Activated CD4-positive, alpha-beta T cell treated with anti-CD3 and anti-CD28 coated beads, Interleukin-2, amount 10 ng/mL, durations not matched to agents 24 days and 14 days (primary cell): ENCODE data around the gene HNF1B. TPM values are rescaled to one million over a fixed set of nuclear protein-coding genes. Genes with fewer than 3 reads are reported as not detected.

ENCODE experiments used
- DNase-seq: peaks from one replicate; pipeline ENCODE4 v3.0.0; 2022
- H3K27ac Mint-ChIP-seq: one replicate; pipeline ENCODE4 v1.8.0; 2022; ENCODE audit warnings: mild to moderate bottlenecking, mixed read lengths
- H3K27me3 Mint-ChIP-seq: one replicate; pipeline ENCODE4 v1.8.0; 2022; ENCODE audit warnings: mixed read lengths
- H3K36me3 Mint-ChIP-seq: one replicate; pipeline ENCODE4 v1.8.0; 2022; ENCODE audit warnings: low read depth, mild to moderate bottlenecking, mixed read lengths
- H3K4me1 Mint-ChIP-seq: one replicate; pipeline ENCODE4 v1.8.0; 2021; ENCODE audit warnings: mixed read lengths
- H3K4me3 Mint-ChIP-seq: one replicate; pipeline ENCODE4 v1.8.0; 2022; ENCODE audit warnings: mild to moderate bottlenecking, moderate library complexity, mixed read lengths
- H3K9me3 Mint-ChIP-seq: one replicate; pipeline ENCODE4 v1.8.0; 2021; ENCODE audit warnings: mixed read lengths
- intact Hi-C: fragments of 100-400 bp; cut with micrococcal nuclease; formaldehyde crosslinking; loops from one replicate; pipeline ENCODE4 v1.15.1; 2023
- total RNA-seq: library from RNA; stranded (reverse); gene quantifications from 2 replicates; pipeline ENCODE4 v1.2.3, GENCODE V29; 2022

The HNF1B gene
- total RNA-seq, 1 donor from 2014 or later, result 2.2 TPM

DNA sequence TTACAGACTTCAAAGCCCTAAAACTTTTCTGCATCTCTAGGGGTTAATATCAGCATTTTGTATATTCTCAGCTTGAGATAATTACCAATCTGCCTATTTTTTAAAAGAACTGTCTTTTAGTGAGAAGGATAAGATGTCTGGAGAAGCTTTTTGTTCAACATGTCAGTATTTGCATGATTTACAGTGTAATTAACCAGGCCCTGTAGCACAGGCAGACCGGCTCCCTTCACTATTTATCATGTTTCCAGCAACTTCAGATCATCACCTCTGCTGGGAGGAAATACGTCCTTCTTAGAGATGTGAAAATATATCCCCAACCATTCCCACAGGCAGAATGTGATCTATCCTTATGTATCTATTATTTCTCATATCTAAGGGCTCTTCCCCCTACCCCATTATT, 93.0 kb downstream of the HNF1B start:
- peaks cover 55% of the 10 kb centered on the region for H3K27me3 Mint-ChIP-seq

DNA sequence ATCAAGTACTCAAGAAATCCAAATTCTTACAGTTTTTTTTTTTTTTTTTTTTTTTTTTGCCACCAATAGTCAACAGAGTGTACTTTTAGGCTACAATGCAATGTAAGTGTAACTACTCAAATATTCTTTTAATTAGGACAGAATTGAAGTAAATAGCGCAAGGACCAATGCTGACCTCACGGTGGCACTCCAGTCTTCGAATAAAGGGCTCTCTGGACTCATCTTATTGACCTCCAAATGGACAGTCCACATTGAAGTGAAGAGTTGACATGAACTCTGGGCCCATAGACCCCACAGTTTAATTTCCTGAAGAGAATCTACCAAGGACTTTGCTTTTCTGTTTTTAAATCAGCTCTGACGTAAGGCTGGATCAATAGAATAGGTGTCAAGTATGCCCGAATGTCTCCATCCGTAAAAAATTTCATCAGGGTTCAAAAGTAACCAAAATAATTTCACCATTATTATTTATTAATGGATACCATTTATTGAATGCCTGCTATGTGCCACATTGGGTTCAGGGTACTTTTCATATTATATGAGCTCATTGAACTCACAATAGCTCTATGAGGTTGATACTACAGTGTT, 94.3 kb downstream of the HNF1B start:
- H3K36me3 Mint-ChIP-seq, result no peaks in the 10 kb centered on the region
- intact Hi-C loops, result loop anchor here (2.0 kb wide), 1 partner anchor 140 kb away; no protein-coding TSS in a partner anchor
- DNase-seq, result no peak
- H3K27me3 Mint-ChIP-seq, result peaks cover 66% of the 10 kb centered on the region
- H3K4me3 Mint-ChIP-seq, result no peak overlapping the region
- peaks cover 10% of the 10 kb centered on the region for H3K4me1 Mint-ChIP-seq
- H3K27ac Mint-ChIP-seq, result no peak overlapping the region
- no peaks in the 10 kb centered on the region for H3K9me3 Mint-ChIP-seq

More for the DNA sequence above, 93.0 kb downstream of the HNF1B start:
- intact Hi-C loops, result loop anchor here (2.0 kb wide), 1 partner anchor 139 kb away; no protein-coding TSS in a partner anchor
- Mint-ChIP-seq H3K9me3 (no peaks in the 10 kb centered on the region), H3K36me3 (no peaks in the 10 kb centered on the region), H3K4me1 (peaks cover 10% of the 10 kb centered on the region), H3K27ac (no peak overlapping the region), H3K4me3 (no peak overlapping the region)
- DNase-seq, result no peak

DNA sequence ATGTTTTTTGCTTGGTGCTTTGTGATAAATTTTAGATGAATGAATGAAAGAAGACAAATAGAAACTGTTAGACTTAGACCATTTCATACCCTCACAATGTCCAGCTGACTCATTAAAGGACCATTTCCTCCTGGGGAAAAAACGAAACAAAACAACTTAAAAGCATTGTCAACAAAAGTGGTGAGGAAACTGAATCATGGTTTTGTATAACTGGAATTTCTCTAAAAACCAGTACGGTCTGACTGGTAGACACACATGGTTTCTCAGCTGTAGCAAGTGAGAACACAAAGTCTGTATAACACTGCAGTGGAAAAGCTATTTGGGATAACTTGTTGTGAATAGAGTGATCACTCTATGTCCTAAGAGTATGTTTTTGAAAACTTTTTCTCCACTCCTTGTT, 96.3 kb downstream of the HNF1B start:
- H3K27ac Mint-ChIP-seq, result no peak overlapping the region
- H3K27me3 Mint-ChIP-seq, result peaks cover 77% of the 10 kb centered on the region
- no peak for DNase-seq
- no peaks in the 10 kb centered on the region for H3K9me3 Mint-ChIP-seq
- intact Hi-C loops, result no loop called here
- H3K36me3 Mint-ChIP-seq, result no peaks in the 10 kb centered on the region
- no peak overlapping the region for H3K4me3 Mint-ChIP-seq
- H3K4me1 Mint-ChIP-seq, result peaks cover 12% of the 10 kb centered on the region

DNA sequence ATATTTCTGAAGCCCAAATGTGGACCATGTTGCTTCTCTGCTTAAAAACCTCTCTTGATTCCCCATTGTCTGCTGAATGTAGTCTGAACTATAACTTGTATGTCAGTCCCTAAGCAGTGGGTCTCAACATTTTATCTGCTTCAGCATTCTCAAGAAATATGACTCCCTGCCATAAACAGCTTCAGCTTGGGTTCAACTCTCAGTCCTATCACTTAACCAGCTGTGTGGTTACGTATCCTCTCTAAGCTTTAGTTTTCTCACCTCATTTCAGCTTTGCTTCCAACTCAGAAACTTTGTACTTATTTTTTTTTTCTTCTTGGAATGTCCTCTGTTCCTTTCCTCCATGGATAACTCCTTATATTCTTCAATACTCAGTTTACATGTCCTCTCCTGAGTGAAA, 97.0 kb downstream of the HNF1B start:
- DNase-seq, result no peak
- no peaks in the 10 kb centered on the region for H3K9me3 Mint-ChIP-seq
- H3K27me3 Mint-ChIP-seq, result peaks cover 73% of the 10 kb centered on the region
- no peak overlapping the region for H3K27ac Mint-ChIP-seq
- no peaks in the 10 kb centered on the region for H3K36me3 Mint-ChIP-seq
- no peak overlapping the region for H3K4me3 Mint-ChIP-seq
- H3K4me1 Mint-ChIP-seq, result peaks cover 9% of the 10 kb centered on the region
- intact Hi-C loops, result no loop called here

DNA sequence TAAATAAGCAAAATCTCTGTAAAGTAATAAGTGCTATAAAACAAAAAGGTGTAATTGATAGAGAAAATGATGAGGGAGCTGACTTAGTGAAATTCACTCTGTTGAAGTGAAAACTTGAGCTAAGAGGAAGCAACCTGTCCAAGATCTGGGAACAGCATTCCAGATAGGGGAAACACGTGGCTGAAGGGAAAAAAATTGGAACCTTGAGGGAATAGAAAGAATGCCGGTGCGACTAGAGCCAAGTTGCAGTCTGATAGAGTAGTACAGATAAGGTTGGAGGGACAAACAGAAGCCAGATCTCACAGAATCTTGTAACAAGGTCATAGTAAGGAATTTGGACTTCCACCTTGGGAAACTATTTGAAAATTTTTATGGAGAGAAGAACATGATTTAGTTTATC, 101.0 kb downstream of the HNF1B start:
- peaks cover 26% of the 10 kb centered on the region for H3K4me1 Mint-ChIP-seq
- DNase-seq, result no peak
- peak overlapping the region; percentile 94 for H3K4me3 Mint-ChIP-seq
- no peak overlapping the region for H3K27ac Mint-ChIP-seq
- H3K27me3 Mint-ChIP-seq, result peaks cover 46% of the 10 kb centered on the region
- H3K36me3 Mint-ChIP-seq, result peaks cover 24% of the 10 kb centered on the region
- no peaks in the 10 kb centered on the region for H3K9me3 Mint-ChIP-seq
- intact Hi-C loops, result loop anchor here (2.0 kb wide), 1 partner anchor 35 kb away; the partner anchor contains the start of gene SYNRG

DNA sequence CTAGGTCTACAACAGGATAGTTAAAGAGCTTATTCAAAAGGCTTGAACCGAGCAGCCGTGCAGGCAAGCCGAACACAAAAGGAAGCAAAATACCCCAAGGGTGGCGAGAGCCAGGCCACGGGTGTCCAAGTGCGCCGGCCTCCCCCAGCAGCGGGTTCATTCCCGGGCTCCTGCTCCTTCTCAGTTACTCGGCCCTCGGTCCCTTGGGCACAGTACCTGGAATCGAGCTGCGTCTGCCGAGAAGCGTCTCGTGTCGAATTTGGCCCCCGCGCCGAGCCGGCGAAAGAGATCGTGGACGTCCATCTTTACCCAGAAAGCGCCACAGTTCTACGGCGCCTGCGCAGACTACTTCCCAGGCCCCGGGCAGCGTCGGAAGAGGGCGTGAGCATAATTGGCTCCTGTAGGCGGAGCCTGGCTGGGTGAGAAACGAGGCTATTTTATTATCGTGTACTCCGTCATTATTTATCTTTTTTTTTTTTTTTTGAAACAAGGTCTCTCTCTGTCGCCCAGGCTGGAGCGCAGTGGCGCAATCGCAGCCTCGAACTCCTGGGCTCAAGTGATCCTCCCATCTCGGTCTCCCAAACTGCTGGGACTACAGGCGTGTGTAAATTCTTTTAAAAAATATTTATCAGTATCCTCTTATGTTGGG, 101.6 kb downstream of the HNF1B start, which contains the start of gene DDX52:
Gene DDX52, minus strand, starts transcription at position 329 of the 649 bp plus-strand sequence. Its CDS starts 26 bp downstream, at position 303.
- Mint-ChIP-seq H3K9me3 (no peaks in the 10 kb centered on the region), H3K4me3 (peak within 1 kb of the TSS; percentile 94), H3K36me3 (peaks cover 28% of the 10 kb centered on the region), H3K27me3 (peaks cover 41% of the 10 kb centered on the region), H3K27ac (peak within 1 kb of the TSS; percentile 92), H3K4me1 (peaks cover 25% of the 10 kb centered on the region)
- DNase-seq, result peak; percentile 96
- intact Hi-C loops, result loop anchor here (2.0 kb wide), 1 partner anchor 34 kb away; the partner anchor contains the start of gene SYNRG

DNA sequence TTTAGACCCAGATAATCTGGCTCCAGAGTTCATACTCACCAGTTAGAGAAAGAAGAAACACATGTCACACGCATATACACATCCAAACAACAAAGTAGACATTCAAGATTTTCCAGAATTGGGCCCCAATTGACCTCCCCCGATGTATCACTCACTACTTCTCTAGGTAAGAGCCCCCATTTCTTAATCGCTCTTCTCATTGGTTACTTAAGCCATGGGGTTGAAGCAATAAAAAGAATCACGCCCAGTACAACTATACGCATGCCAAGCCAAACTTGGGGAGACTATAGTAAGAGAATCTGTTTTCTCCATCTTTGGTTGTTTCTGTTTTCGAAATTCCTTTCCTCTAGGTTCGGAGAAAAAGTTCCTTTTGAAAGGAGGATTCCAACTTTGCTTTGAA, 102.2 kb downstream of the HNF1B start:
- Mint-ChIP-seq H3K9me3 (no peaks in the 10 kb centered on the region), H3K4me3 (peak overlapping the region; percentile 94), H3K36me3 (peaks cover 33% of the 10 kb centered on the region), H3K27ac (peak overlapping the region; percentile 92), H3K4me1 (peaks cover 27% of the 10 kb centered on the region), H3K27me3 (peaks cover 35% of the 10 kb centered on the region)
- intact Hi-C loops, result loop anchor here (2.0 kb wide), 1 partner anchor 34 kb away; the partner anchor contains the start of gene SYNRG
- peak; percentile 58 for DNase-seq

DNA sequence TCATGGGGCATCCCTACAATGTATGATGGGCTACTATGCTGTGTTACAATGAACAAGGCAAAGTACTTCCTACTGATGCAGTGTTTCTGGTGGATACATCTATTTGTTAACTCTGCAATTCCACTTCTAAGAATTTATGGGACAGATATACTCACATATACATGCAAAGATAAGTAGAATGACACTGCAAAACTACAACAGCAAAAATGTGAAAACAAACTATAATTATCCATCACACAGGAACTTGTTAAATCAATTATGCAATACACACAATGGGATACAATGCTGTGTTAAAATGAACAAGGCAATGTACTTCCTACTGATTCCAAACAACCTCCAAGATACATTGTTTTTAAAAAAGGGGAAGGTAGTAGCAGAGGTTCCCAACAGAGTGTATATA, 104.8 kb downstream of the HNF1B start:
- no peak for DNase-seq
- H3K4me1 Mint-ChIP-seq, result peaks cover 27% of the 10 kb centered on the region
- no peaks in the 10 kb centered on the region for H3K9me3 Mint-ChIP-seq
- H3K4me3 Mint-ChIP-seq, result peak overlapping the region; percentile 5
- intact Hi-C loops, result no loop called here
- peaks cover 51% of the 10 kb centered on the region for H3K36me3 Mint-ChIP-seq
- H3K27ac Mint-ChIP-seq, result no peak overlapping the region
- H3K27me3 Mint-ChIP-seq, result peaks cover 12% of the 10 kb centered on the region

DNA sequence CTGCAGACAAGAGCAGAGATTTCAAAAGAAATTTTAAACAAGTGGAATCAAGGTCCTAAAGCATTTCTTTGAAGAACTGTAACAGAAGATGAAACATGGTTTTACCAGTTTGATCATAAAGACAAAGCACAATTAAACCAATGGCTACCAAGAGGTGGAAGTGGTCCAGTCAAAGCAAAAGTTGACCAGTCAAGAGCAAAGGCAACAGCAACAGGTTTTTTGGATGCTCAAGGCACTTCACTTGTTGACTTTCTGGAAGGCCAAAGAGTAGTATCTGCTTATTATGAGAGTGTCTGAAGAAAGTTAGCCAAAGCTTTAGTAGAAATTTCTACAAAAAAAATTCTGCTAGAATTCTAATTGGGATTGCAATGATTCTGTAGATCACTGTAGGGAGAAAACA, 106.9 kb downstream of the HNF1B start:
- intact Hi-C loops, result no loop called here
- H3K36me3 Mint-ChIP-seq, result peaks cover 51% of the 10 kb centered on the region
- H3K27ac Mint-ChIP-seq, result no peak overlapping the region
- no peak for DNase-seq
- H3K27me3 Mint-ChIP-seq, result no peaks in the 10 kb centered on the region
- H3K4me3 Mint-ChIP-seq, result no peak overlapping the region
- H3K4me1 Mint-ChIP-seq, result peaks cover 24% of the 10 kb centered on the region
- H3K9me3 Mint-ChIP-seq, result no peaks in the 10 kb centered on the region

Other genes with a start within 250 kb of the HNF1B start
- 44.1 and 45.3 TPM in 2 replicates for gene SYNRG, start 135.6 kb downstream of the HNF1B start, total RNA-seq
- 46.6 and 50.0 TPM in 2 replicates for gene DDX52, start 101.6 kb downstream of the HNF1B start, total RNA-seq
- not detected in 2 replicates for gene TBC1D3K, start 179.4 kb upstream of the HNF1B start, total RNA-seq
- gene TBC1D3L, start 244.0 kb upstream of the HNF1B start, total RNA-seq, result 16.8 and 17.6 TPM in 2 replicates